HS-5 (cell line): Measurements from ENCODE around the gene TTC31.
"Not testable (repeated sequence)": the region's sequence is repeated elsewhere in the genome, so short reads cannot be mapped to it uniquely, and the experiment has no call there.

Experiments
- DNase-seq: peaks from one replicate; pipeline ENCODE4 v3.0.0-alpha.2; 2012; ENCODE audit warnings: low read depth

Gene TTC31

GRCh38 chr2:74457549-74458131 is 25.2 kb upstream of the TTC31 start:
- no peak for DNase-seq

- peak; percentile 99 for DNase-seq
Measured at GRCh38 chr2:74458132-74458937, 24.5 kb upstream of the TTC31 start, which contains the start of gene WBP1. WBP1 (plus strand) TSS chr2:74458438; CDS start chr2:74458603, 165 bp downstream.

GRCh38 chr2:74458938-74459363 is 23.9 kb upstream of the TTC31 start:
- DNase-seq: no peak

- DNase-seq: not testable (repeated sequence)
Measured at GRCh38 chr2:74459503-74460118, 23.3 kb upstream of the TTC31 start.

- not testable (repeated sequence) for DNase-seq
Measured at GRCh38 chr2:74460187-74460586, 22.7 kb upstream of the TTC31 start.

GRCh38 chr2:74461187-74462053 is 21.5 kb upstream of the TTC31 start:
- no peak for DNase-seq

GRCh38 chr2:74462054-74462785 is 20.7 kb upstream of the TTC31 start:
- no peak for DNase-seq

GRCh38 chr2:74462786-74463105 is 20.1 kb upstream of the TTC31 start:
- DNase-seq: no peak

- no peak for DNase-seq
Measured at GRCh38 chr2:74464406-74464805, 18.5 kb upstream of the TTC31 start.

- not testable (repeated sequence) for DNase-seq
Measured at GRCh38 chr2:74470742-74471141, 12.1 kb upstream of the TTC31 start.

GRCh38 chr2:74471332-74472065 is 11.4 kb upstream of the TTC31 start:
- no peak for DNase-seq

- DNase-seq: no peak
Measured at GRCh38 chr2:74472086-74472944, 10.6 kb upstream of the TTC31 start, which contains the start of gene MRPL53. MRPL53 (minus strand) TSS chr2:74472680; CDS start chr2:74472660, 20 bp downstream.

GRCh38 chr2:74472945-74473258 is 10.0 kb upstream of the TTC31 start:
- DNase-seq: no peak

GRCh38 chr2:74474481-74474880 is 8.4 kb upstream of the TTC31 start:
- DNase-seq: no peak

GRCh38 chr2:74474899-74475298 is 8.0 kb upstream of the TTC31 start:
- no peak for DNase-seq

- DNase-seq: no peak
Measured at GRCh38 chr2:74481431-74481830, 1.4 kb upstream of the TTC31 start.

GRCh38 chr2:74481961-74482800 is 700 bp upstream of the TTC31 start:
- no peak for DNase-seq

- DNase-seq: not testable (repeated sequence)
Measured at GRCh38 chr2:74483675-74484164, 839 bp downstream of the TTC31 start.

- DNase-seq: no peak
Measured at GRCh38 chr2:74486141-74486540, 3.3 kb downstream of the TTC31 start.
